IMR-90 (cell line): Measurements from ENCODE around the gene CREB1.

Experiments
- CEBPB ChIP-seq: IDR thresholded peaks from 2 replicates; pipeline ENCODE4 v1.6.1; 2012; ENCODE audit warnings: low read depth, low read length, improper control_type of control experiment
- NFE2L2 ChIP-seq: fragments of 150-350 bp; IDR thresholded peaks from 2 replicates; pipeline ENCODE4 v1.6.1; 2016; ENCODE audit warnings: low read depth, mild to moderate bottlenecking, low read length
- POLR2A ChIP-seq: IDR thresholded peaks from 2 replicates; pipeline ENCODE4 v1.6.1; 2012; ENCODE audit warnings: mild to moderate bottlenecking, low read depth, low read length
- RFX5 ChIP-seq: IDR thresholded peaks from 2 replicates; pipeline ENCODE4 v1.8.0; 2012; ENCODE audit warnings: low read depth, mild to moderate bottlenecking, low read length, moderate library complexity
- TF ChIP-seq, protein P1 (sequence below): conservative IDR thresholded peaks from 2 replicates; pipeline ENCODE4 v1.5.1; 2012; ENCODE audit warnings: mild to moderate bottlenecking, low read depth, low read length, improper control_type of control experiment
- TF ChIP-seq, protein P2 (sequence below): fragments of 150-350 bp; IDR thresholded peaks from 2 replicates; pipeline ENCODE4 v1.6.1; 2017; ENCODE audit warnings: mild to moderate bottlenecking, antibody characterized with exemption, low read length, low read depth
- TF ChIP-seq, protein P3 (sequence below): fragments of 150-350 bp; IDR thresholded peaks from 2 replicates; pipeline ENCODE4 v1.6.1; 2016; ENCODE audit warnings: low read depth, mild to moderate bottlenecking, low read length, moderate library complexity, borderline replicate concordance

DNA sequence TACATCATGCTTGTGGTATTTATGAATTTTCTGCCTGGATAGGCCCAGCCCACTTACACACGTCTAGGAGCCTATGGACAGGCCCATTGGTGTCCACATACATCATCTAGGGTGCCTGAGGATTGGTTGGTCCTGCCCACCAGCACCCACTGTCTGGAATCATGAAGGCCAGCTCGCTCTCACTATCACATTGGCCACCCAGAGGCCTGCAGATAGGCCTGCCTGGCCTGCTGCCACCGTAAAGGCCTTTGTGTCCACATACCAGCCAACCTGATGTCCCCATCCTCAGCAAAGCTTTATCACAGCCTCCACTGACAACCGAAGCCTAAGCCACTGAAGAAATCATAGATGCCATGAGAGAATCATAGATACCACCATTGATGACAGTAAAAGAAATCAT lies 55.2 kb downstream of the CREB1 start:
- TF ChIP-seq POLR2A = no peak
- TF ChIP-seq, protein P1, sequence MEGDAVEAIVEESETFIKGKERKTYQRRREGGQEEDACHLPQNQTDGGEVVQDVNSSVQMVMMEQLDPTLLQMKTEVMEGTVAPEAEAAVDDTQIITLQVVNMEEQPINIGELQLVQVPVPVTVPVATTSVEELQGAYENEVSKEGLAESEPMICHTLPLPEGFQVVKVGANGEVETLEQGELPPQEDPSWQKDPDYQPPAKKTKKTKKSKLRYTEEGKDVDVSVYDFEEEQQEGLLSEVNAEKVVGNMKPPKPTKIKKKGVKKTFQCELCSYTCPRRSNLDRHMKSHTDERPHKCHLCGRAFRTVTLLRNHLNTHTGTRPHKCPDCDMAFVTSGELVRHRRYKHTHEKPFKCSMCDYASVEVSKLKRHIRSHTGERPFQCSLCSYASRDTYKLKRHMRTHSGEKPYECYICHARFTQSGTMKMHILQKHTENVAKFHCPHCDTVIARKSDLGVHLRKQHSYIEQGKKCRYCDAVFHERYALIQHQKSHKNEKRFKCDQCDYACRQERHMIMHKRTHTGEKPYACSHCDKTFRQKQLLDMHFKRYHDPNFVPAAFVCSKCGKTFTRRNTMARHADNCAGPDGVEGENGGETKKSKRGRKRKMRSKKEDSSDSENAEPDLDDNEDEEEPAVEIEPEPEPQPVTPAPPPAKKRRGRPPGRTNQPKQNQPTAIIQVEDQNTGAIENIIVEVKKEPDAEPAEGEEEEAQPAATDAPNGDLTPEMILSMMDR = no peak
- no peak for TF ChIP-seq NFE2L2
- TF ChIP-seq CEBPB = no peak
- no peak for TF ChIP-seq RFX5
- TF ChIP-seq, protein P2, sequence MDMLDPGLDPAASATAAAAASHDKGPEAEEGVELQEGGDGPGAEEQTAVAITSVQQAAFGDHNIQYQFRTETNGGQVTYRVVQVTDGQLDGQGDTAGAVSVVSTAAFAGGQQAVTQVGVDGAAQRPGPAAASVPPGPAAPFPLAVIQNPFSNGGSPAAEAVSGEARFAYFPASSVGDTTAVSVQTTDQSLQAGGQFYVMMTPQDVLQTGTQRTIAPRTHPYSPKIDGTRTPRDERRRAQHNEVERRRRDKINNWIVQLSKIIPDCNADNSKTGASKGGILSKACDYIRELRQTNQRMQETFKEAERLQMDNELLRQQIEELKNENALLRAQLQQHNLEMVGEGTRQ = no peak
- TF ChIP-seq, protein P3, sequence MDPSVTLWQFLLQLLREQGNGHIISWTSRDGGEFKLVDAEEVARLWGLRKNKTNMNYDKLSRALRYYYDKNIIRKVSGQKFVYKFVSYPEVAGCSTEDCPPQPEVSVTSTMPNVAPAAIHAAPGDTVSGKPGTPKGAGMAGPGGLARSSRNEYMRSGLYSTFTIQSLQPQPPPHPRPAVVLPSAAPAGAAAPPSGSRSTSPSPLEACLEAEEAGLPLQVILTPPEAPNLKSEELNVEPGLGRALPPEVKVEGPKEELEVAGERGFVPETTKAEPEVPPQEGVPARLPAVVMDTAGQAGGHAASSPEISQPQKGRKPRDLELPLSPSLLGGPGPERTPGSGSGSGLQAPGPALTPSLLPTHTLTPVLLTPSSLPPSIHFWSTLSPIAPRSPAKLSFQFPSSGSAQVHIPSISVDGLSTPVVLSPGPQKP = no peak
